Brain microvascular endothelial cell (primary cell): Measurements from ENCODE around the gene DRAP1.

Experiments
- DNase-seq: peaks from one replicate; pipeline ENCODE4 v3.0.0-alpha.2; 2020
- H3K27ac ChIP-seq: fragments of 250-450 bp; sonication (Bioruptor Pico); 2 replicates; pipeline ENCODE4 v1.5.1; 2020; ENCODE audit warnings: mild to moderate bottlenecking, moderate library complexity
- H3K27me3 ChIP-seq: fragments of 250-450 bp; sonication (Bioruptor Pico); replicated peaks from 2 replicates; pipeline ENCODE4 v1.5.1; 2020; ENCODE audit warnings: mild to moderate bottlenecking
- H3K36me3 ChIP-seq: fragments of 250-450 bp; sonication (Bioruptor Pico); replicated peaks from 2 replicates; pipeline ENCODE4 v1.5.1; 2020; ENCODE audit warnings: mild to moderate bottlenecking
- H3K4me3 ChIP-seq: 2 replicates; pipeline ENCODE4 v1.5.1; 2011; ENCODE audit warnings: low read depth, mild to moderate bottlenecking, control low read depth, low read length, moderate library complexity
- CTCF ChIP-seq: IDR thresholded peaks from 2 replicates; pipeline ENCODE4 v1.5.1; 2011; ENCODE audit warnings: low read depth, mild to moderate bottlenecking, moderate library complexity, low read length, control low read depth, inconsistent platforms; ENCODE audit errors: missing control alignments
- in situ Hi-C: cut with HindIII; loops from 2 replicates; pipeline ENCODE4 v1.10.0; 2017; ENCODE audit warnings: low sequenced_read_pairs, low pct_ligation_motif_present

Gene DRAP1

GRCh38 chr11:65944767-65945166 is 25.5 kb downstream of the DRAP1 start:
- in situ Hi-C loops: no loop called here
- no peak for TF ChIP-seq CTCF

GRCh38 chr11:65945430-65945911 is 26.2 kb downstream of the DRAP1 start, which contains the start of gene TSGA10IP:
TSGA10IP (plus strand) TSS chr11:65945480; CDS start chr11:65945676, 196 bp downstream.
- no peak for DNase-seq
- Histone ChIP-seq H3K36me3 (no peaks in the 10 kb centered on the region), H3K4me3 (no peak within 1 kb of the TSS), H3K27me3 (no peaks in the 10 kb centered on the region), H3K27ac (no peak within 1 kb of the TSS)
- TF ChIP-seq CTCF: no peak
- in situ Hi-C loops: no loop called here

More at GRCh38 chr11:65944767-65945166, 25.5 kb downstream of the DRAP1 start:
- H3K4me3 ChIP-seq: no peak overlapping the region
- no peak for DNase-seq
- no peak overlapping the region for H3K27ac ChIP-seq
- H3K36me3 ChIP-seq: no peaks in the 10 kb centered on the region
- no peaks in the 10 kb centered on the region for H3K27me3 ChIP-seq

- in situ Hi-C loops: no loop called here
- no peak for DNase-seq
- Histone ChIP-seq H3K27ac (no peak overlapping the region), H3K4me3 (no peak overlapping the region), H3K27me3 (no peaks in the 10 kb centered on the region), H3K36me3 (no peaks in the 10 kb centered on the region)
- no peak for TF ChIP-seq CTCF
Measured at GRCh38 chr11:65945941-65946558, 26.8 kb downstream of the DRAP1 start.

GRCh38 chr11:65946655-65947054 is 27.4 kb downstream of the DRAP1 start:
- in situ Hi-C loops: no loop called here
- no peak overlapping the region for H3K27ac ChIP-seq
- H3K27me3 ChIP-seq: no peaks in the 10 kb centered on the region
- no peak overlapping the region for H3K4me3 ChIP-seq
- H3K36me3 ChIP-seq: no peaks in the 10 kb centered on the region
- DNase-seq: no peak
- no peak for TF ChIP-seq CTCF

- no peaks in the 10 kb centered on the region for H3K27me3 ChIP-seq
- no peak overlapping the region for H3K27ac ChIP-seq
- in situ Hi-C loops: no loop called here
- H3K4me3 ChIP-seq: no peak overlapping the region
- no peak for DNase-seq
- no peak for TF ChIP-seq CTCF
- no peaks in the 10 kb centered on the region for H3K36me3 ChIP-seq
Measured at GRCh38 chr11:65947133-65947532, 27.9 kb downstream of the DRAP1 start.
